Esophagus muscularis mucosa (tissue), 3 donors: Measurements from ENCODE around the gene ATP8B1.

ENCODE experiments used
- CTCF ChIP-seq, 3 experiments: fragments of 200-600 bp in 2 of 3; fragments of 450-650 bp in 1 of 3; sonication (generic) in 2 of 3; IDR thresholded peaks; one replicate each; pipeline ENCODE4 v1.5.1; 2017 to 2019; ENCODE audit warnings: antibody characterized with exemption in 3 of 3, mild to moderate bottlenecking in 2 of 3, moderate library complexity in 1 of 3
- EP300 ChIP-seq: sonication (generic); formaldehyde crosslinking; IDR thresholded peaks from one replicate; pipeline ENCODE4 v1.6.1; 2017; ENCODE audit warnings: antibody characterized with exemption

DNA sequence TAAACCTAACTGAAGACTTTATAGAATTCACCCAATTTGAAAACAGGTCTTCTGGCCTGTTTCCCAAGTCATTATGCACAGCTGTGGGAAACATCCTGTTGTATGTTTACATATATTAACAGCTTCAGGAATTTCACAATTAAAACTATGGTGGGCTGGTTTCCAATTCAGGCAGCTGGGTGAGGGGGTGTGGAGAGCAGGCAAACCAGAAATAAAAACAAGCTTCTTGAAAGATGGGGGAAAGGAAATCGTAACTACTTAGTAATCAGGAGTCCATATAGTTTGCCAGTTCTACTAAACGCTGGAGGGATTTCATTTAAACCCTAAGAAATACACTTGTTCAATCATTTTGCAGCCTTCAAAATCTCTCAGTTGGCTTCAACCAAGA lies 22.8 kb downstream of the ATP8B1 start:
- TF ChIP-seq CTCF (IDR thresholded peaks at IDR 0.05) (no peak), EP300 (no peak)
